ENCODE results near the gene C19orf73.
A peak's percentile ranks its signal among the peaks of the same experiment; 100 is the strongest.
"Not testable (repeated sequence)": the region's sequence is repeated elsewhere in the genome, so short reads cannot be mapped to it uniquely, and the experiment has no call there.

C19orf73 gene

DNA sequence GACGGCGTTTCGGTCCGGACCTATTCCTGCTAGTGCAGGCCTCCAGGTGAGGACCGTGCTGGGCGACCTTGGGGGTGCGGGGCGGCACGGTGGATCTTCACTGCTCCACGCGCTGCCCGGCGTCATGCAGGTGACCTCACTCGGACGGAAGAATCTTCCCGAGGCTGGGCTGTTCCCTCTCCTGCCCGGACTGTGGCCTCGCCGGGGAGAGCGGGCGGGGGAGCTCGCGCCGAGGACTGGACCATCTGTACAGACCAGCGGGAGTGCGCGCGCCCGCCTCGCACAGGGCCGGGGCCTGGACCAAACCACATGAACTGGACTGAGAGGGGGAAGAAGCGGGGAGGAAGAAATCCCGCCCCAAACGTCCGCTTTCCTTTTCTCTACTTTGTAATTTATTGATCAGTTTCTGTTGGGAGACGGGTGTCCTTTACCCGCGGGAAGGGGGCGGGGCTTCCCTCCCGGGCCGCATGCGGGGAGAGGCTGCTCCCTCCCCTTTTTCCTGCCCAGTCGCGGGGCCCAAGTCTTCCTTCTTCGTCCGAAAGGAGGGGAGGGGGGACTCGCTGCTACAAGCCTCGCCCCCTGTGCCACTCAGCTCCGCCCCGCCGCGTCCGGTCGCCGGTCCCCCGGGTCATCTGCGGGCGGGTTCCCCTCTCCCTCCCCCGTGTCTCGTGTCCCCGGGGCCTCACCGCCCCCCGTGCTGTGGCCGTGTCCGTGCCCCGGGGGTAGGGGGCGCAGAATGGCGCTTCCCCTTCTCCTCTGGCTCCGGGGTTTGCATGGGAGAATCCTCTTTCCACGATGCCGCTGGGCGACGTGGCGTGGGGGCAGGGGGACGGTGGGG lies 31.4 kb upstream of the C19orf73 start:
- in situ Hi-C loops (cut with HindIII; ENCODE audit: low pct_ligation_motif_present, low pct_unique_long_range_greater_than_20kb, low sequenced_read_pairs), result no loop called here

GRCh38 chr19:49149652-49150105 lies 30.7 kb upstream of the C19orf73 start:
- peak; percentile 63 for DNase-seq
- in situ Hi-C loops (cut with HindIII; ENCODE audit: low pct_ligation_motif_present, low pct_unique_long_range_greater_than_20kb, low sequenced_read_pairs), result no loop called here

More for the DNA sequence above, 31.4 kb upstream of the C19orf73 start:
- peak; percentile 79 for DNase-seq

DNA sequence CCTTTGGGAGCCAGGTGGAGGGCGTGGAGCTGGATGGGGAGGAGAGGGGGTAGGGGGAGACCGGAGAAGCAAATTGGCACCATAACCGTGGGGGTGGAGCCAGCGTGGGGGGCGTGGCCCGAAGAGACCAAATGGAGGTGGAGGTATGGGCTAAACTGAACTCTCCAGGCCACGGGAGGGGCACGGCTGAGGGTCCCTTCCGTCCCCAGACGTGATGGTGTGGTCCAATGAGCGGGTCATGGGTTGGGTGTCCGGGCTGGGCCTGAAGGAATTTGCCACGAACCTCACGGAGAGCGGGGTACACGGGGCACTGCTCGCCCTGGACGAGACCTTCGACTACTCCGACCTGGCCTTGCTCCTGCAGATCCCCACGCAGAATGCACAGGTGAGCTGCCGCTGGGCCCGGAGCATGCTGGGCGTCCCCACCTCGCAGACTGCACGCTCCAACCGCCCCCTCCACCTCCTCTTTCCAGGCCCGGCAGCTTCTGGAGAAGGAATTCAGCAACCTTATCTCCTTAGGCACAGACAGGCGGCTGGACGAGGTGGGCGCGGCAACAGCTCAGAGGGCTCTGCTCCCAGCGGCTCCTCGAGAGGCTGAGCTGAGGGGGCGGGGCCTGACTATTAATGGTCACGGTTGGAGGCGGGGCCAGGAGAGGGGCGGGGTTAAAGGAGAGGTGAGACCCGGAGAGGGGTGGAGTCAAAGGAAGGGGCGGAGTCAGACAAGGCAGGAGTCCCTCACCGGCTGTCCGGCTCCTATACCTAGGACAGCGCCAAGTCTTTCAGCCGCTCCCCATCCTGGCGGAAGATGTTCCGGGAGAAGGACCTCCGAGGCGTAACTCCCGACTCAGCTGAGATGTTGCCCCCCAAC lies 30.1 kb upstream of the C19orf73 start:
- peak; percentile 93 for DNase-seq
- in situ Hi-C loops (cut with HindIII; ENCODE audit: low pct_ligation_motif_present, low pct_unique_long_range_greater_than_20kb, low sequenced_read_pairs), result no loop called here

GRCh38 chr19:49148044-49148682 lies 29.2 kb upstream of the C19orf73 start:
- in situ Hi-C loops (cut with HindIII; ENCODE audit: low pct_ligation_motif_present, low pct_unique_long_range_greater_than_20kb, low sequenced_read_pairs), result no loop called here
- DNase-seq, result no peak

- in situ Hi-C loops (cut with HindIII; ENCODE audit: low pct_ligation_motif_present, low pct_unique_long_range_greater_than_20kb, low sequenced_read_pairs); DNase-seq: not testable (repeated sequence)
Measured at GRCh38 chr19:49146408-49146770, 27.4 kb upstream of the C19orf73 start.

- in situ Hi-C loops (cut with HindIII; ENCODE audit: low pct_ligation_motif_present, low pct_unique_long_range_greater_than_20kb, low sequenced_read_pairs), result no loop called here
- DNase-seq, result peak; percentile 83
Measured at GRCh38 chr19:49145573-49146407, 26.8 kb upstream of the C19orf73 start.

- DNase-seq, result peak; percentile 92
- in situ Hi-C loops (cut with HindIII; ENCODE audit: low pct_ligation_motif_present, low pct_unique_long_range_greater_than_20kb, low sequenced_read_pairs), result no loop called here
Measured at GRCh38 chr19:49142866-49143335, 24.0 kb upstream of the C19orf73 start.

DNA sequence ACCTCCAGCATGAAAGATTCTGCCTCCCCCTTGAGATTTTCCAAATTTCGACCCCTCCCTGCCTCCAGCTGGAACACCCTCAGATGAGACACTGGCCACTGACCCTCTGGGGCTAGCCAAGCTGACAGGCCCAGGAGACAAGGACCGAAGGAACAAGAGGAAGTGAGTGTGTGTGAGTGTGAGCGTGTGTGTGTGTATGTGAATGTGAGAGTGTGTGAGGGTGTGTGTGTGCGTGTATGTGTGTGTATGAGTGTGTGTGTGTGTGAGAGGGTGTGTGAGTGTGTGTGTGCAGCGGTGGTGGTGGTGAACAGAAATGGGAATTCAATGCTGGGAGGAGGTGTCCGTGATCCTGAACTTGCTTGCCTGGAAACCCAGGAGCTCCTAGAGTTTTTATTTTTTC lies 22.4 kb upstream of the C19orf73 start:
- no peak for DNase-seq
- in situ Hi-C loops (cut with HindIII; ENCODE audit: low pct_ligation_motif_present, low pct_unique_long_range_greater_than_20kb, low sequenced_read_pairs), result no loop called here

DNA sequence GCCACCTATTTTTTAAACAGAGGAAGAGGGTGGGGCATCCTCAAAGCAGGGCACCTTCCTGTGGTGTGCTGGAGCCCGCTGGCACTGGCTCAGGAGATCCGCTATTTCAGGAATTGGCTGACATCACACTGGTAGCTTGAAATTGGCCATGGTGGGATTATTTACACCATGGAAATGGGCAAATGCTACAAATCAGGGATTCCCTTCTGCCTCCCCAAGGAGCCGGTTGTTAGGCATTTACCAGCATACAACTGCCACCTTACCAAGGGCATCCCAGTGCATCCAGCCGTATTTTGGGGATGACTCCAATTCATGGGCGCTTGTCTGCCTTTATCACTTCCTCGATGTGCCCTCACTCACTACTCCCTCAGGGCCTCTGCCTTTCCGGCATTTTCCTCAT lies 22.0 kb upstream of the C19orf73 start:
- DNase-seq, result no peak
- in situ Hi-C loops (cut with HindIII; ENCODE audit: low pct_ligation_motif_present, low pct_unique_long_range_greater_than_20kb, low sequenced_read_pairs), result no loop called here

DNA sequence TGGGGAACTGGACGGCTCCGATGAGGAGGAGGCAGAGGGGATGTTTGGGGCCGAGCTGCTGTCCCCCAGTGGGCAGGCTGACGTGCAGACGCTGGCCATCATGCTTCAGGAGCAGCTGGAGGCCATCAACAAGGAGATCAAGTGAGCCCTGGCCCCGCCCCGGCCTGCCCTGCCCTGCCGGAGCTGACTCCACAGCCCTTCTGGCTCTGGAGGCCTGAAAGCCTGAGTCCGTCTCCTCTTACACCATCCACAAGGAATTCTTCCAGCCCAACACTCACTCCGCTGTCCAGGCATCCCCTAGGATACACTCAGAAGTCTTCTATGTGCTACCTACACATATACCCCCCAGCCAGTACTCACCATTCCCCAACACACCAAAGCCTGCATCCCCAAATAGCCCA lies 17.8 kb upstream of the C19orf73 start:
- no peak for DNase-seq
- in situ Hi-C loops (cut with HindIII; ENCODE audit: low pct_ligation_motif_present, low pct_unique_long_range_greater_than_20kb, low sequenced_read_pairs), result no loop called here

DNA sequence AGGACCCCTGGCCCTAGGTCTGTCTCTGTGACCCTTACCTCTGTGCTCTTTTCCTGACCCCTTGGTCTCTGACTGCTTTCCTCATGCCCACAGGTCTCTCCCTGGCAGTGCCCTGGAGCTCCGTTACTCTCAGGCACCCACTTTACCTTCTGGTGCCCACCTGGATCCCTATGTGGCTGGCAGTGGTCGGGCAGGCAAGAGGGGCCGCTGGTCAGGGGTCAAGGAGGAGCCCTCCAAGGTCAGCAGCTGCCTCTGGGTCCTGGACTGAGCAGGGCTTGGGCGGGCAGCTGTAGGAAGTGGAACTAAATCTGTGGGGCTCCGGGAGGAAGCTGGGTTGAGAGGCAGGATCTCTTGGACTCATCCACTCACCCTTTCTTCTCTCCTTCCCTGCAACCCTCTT lies 16.7 kb upstream of the C19orf73 start:
- no peak for DNase-seq
- in situ Hi-C loops (cut with HindIII; ENCODE audit: low pct_ligation_motif_present, low pct_unique_long_range_greater_than_20kb, low sequenced_read_pairs), result no loop called here

DNA sequence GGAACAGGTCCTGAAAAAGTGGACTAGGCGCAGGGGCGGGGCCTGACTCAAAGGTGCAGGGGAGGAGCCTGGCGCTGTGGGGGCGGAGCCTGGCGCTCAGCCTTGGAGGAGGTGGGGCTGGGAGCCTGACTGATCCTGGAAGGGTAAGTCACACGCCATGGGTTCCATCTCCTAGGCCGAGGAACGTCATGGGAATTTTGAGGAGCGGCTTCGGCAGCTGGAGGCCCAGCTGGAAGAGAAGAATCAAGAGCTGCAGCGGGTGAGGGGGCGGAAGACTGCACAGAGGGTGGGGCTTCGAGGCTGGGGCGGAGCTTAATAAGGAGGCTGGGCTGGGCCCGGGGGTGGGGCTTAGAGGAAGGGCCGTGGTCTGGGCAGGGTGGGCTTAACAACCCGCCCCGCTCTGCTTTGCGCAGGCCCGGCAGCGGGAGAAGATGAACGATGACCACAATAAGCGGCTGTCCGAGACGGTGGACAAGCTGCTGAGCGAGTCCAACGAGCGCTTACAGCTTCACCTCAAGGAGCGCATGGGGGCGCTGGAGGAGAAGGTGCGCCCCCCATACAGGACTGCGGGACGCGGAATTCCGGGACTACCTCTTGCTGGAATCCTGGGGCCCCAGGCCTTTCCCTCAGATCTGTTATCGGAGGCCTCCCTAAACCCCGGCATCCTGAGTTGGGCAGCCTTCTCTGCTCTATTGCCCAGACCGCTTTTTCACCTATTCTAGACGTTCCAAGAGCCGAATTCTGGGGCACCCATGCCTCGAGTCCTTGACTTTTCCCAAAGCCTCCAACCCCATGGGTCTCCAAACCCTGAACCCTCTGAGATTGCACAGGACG lies 14.9 kb upstream of the C19orf73 start:
- no peak for DNase-seq
- in situ Hi-C loops (cut with HindIII; ENCODE audit: low pct_ligation_motif_present, low pct_unique_long_range_greater_than_20kb, low sequenced_read_pairs), result no loop called here

- in situ Hi-C loops (cut with HindIII; ENCODE audit: low pct_ligation_motif_present, low pct_unique_long_range_greater_than_20kb, low sequenced_read_pairs), result no loop called here
- no peak for DNase-seq
Measured at GRCh38 chr19:49132974-49133609, 14.1 kb upstream of the C19orf73 start.

GRCh38 chr19:49130325-49130724 lies 11.4 kb upstream of the C19orf73 start:
- in situ Hi-C loops (cut with HindIII; ENCODE audit: low pct_ligation_motif_present, low pct_unique_long_range_greater_than_20kb, low sequenced_read_pairs), result no loop called here
- DNase-seq, result no peak

DNA sequence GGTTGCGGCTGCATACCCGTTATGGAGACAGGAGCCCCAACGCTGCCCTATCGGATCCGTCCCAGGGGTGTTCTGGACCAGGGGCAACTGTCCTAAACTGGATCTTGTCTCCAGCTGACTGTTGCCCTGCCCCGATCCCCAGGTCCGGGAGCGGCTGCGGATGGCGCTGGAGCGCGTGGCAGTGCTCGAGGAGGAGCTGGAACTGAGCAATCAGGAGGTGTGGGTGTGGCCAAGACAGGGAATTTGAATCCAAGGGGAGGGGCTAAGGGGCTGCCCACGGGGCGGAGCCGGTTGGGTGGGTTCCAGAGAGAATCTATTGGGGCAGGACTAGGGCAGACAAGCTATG lies 10.3 kb upstream of the C19orf73 start:
- DNase-seq, result no peak
- in situ Hi-C loops (cut with HindIII; ENCODE audit: low pct_ligation_motif_present, low pct_unique_long_range_greater_than_20kb, low sequenced_read_pairs), result no loop called here

GRCh38 chr19:49128545-49129237 lies 9.7 kb upstream of the C19orf73 start:
- DNase-seq, result no peak
- in situ Hi-C loops (cut with HindIII; ENCODE audit: low pct_ligation_motif_present, low pct_unique_long_range_greater_than_20kb, low sequenced_read_pairs), result no loop called here

All from ACHN (cell line).